Nephron (organoid): ENCODE data around the gene ZBTB20.

Experiments used
- H3K27ac Mint-ChIP-seq, 3 experiments: 2 replicates each; pipeline ENCODE4 v1.8.0; 2020; ENCODE audit warnings: mixed read lengths in 3 of 3, mild to moderate bottlenecking in 2 of 3, moderate library complexity in 1 of 3
- H3K27me3 Mint-ChIP-seq: 2 replicates; pipeline ENCODE4 v1.8.0; 2021; ENCODE audit warnings: low read depth, mild to moderate bottlenecking, moderate library complexity, mixed read lengths
- H3K36me3 Mint-ChIP-seq: 2 replicates; pipeline ENCODE4 v1.8.0; 2020; ENCODE audit warnings: low read depth, mixed read lengths
- H3K4me1 Mint-ChIP-seq: 2 replicates; pipeline ENCODE4 v1.8.0; 2020; ENCODE audit warnings: mixed read lengths
- H3K4me3 Mint-ChIP-seq, 3 experiments: 2 replicates each; pipeline ENCODE4 v1.8.0; 2020; ENCODE audit warnings: mild to moderate bottlenecking in 3 of 3, mixed read lengths in 3 of 3, moderate library complexity in 2 of 3
- H3K9me3 Mint-ChIP-seq: 2 replicates; pipeline ENCODE4 v1.8.0; 2020; ENCODE audit warnings: mixed read lengths
- CTCF ChIP-seq, 3 experiments: fragments of 200-600 bp; sonication (generic); IDR thresholded peaks; one replicate each; pipeline ENCODE4 v1.5.0; 2021; ENCODE audit warnings: antibody characterized with exemption in 3 of 3; ENCODE audit not compliant: unreplicated experiment in 3 of 3

The ZBTB20 gene

DNA sequence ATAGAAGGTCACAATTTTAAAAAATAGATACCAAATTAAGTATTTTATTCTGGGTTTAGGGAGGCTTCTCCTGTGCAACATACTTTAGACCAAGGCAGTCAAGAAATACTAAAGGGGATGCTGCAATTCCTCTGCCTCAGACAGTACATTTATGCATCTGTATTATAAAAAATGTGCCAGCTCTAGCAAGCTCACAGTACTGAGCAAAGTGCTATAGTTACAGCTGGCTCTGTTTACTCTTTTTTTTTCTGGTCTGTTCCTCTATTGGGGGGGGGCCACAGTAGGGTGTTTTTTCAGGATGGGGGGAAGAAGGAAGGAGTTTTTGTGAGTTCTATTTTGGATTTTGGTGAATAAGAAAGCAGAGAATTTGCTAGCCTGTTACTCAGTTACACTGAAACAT, 668.3 kb downstream of the ZBTB20 start:
- H3K36me3 Mint-ChIP-seq = no peaks in the 10 kb centered on the region
- no peaks in the 10 kb centered on the region for H3K27me3 Mint-ChIP-seq
- H3K27ac Mint-ChIP-seq = no peak overlapping the region
- TF ChIP-seq CTCF (IDR thresholded peaks at IDR 0.05; ENCODE audit: unreplicated experiment in 3 of 3) = no peak
- no peaks in the 10 kb centered on the region for H3K9me3 Mint-ChIP-seq
- peaks cover 9% of the 10 kb centered on the region for H3K4me1 Mint-ChIP-seq
- H3K4me3 Mint-ChIP-seq = no peak overlapping the region

DNA sequence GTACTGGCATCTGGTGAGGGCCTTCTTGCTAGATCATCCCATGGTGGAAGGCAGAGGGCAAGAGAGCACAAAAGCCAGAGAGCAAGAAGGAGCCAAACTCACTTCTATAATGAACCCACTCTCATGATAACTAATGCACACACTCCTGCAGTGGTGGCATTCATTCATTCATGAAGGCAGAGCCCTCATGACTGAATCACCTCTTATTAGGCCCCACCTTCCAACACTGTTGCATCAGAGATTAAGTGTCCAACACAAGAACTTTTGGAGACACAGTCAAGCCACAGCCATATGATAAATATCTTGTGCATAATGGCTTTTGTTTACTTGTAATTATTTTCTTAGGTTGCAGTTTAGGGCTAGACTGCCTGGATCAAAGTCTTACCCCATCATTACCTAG, 670.6 kb downstream of the ZBTB20 start:
- no peak overlapping the region for H3K4me3 Mint-ChIP-seq
- peaks cover 9% of the 10 kb centered on the region for H3K4me1 Mint-ChIP-seq
- no peak for TF ChIP-seq CTCF (IDR thresholded peaks at IDR 0.05; ENCODE audit: unreplicated experiment in 3 of 3)
- no peaks in the 10 kb centered on the region for H3K9me3 Mint-ChIP-seq
- H3K36me3 Mint-ChIP-seq = no peaks in the 10 kb centered on the region
- H3K27me3 Mint-ChIP-seq = no peaks in the 10 kb centered on the region
- H3K27ac Mint-ChIP-seq = no peak overlapping the region

GRCh38 chr3:114471478-114471877, 675.6 kb downstream of the ZBTB20 start:
- no peaks in the 10 kb centered on the region for H3K27me3 Mint-ChIP-seq
- H3K4me3 Mint-ChIP-seq = no peak overlapping the region
- no peak overlapping the region for H3K27ac Mint-ChIP-seq
- H3K36me3 Mint-ChIP-seq = no peaks in the 10 kb centered on the region
- H3K9me3 Mint-ChIP-seq = no peaks in the 10 kb centered on the region
- H3K4me1 Mint-ChIP-seq = no peaks in the 10 kb centered on the region
- TF ChIP-seq CTCF (IDR thresholded peaks at IDR 0.05; ENCODE audit: unreplicated experiment in 3 of 3) = no peak

DNA sequence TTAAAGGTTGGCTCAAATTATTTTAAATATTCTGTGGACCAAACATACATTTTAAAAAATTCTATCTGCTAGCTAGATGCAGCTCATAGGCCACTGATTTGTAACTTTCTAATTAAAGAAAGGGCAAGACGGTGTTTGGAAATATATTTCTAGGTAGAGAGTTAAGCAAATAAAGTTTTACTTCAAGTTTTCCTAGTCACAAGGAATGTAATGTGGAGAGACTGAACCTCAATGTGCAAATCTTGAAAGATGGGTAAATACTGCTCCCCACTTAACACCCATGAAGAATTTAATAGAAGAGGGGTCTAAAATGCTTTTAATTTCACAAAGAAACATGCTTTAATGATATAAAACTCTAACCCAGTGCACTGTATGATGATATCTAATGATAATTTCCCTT, 678.0 kb downstream of the ZBTB20 start:
- Mint-ChIP-seq H3K27ac (no peak overlapping the region), H3K27me3 (no peaks in the 10 kb centered on the region), H3K4me1 (no peaks in the 10 kb centered on the region), H3K4me3 (no peak overlapping the region), H3K36me3 (no peaks in the 10 kb centered on the region), H3K9me3 (no peaks in the 10 kb centered on the region)
- no peak for TF ChIP-seq CTCF (IDR thresholded peaks at IDR 0.05; ENCODE audit: unreplicated experiment in 3 of 3)

GRCh38 chr3:114466816-114467215, 680.3 kb downstream of the ZBTB20 start:
- Mint-ChIP-seq H3K36me3 (no peaks in the 10 kb centered on the region), H3K27me3 (no peaks in the 10 kb centered on the region), H3K4me1 (no peaks in the 10 kb centered on the region), H3K27ac (no peak overlapping the region), H3K4me3 (no peak overlapping the region), H3K9me3 (no peaks in the 10 kb centered on the region)
- no peak for TF ChIP-seq CTCF (IDR thresholded peaks at IDR 0.05; ENCODE audit: unreplicated experiment in 3 of 3)

GRCh38 chr3:114466251-114466650, 680.8 kb downstream of the ZBTB20 start:
- no peak overlapping the region for H3K4me3 Mint-ChIP-seq
- H3K27me3 Mint-ChIP-seq = no peaks in the 10 kb centered on the region
- no peaks in the 10 kb centered on the region for H3K4me1 Mint-ChIP-seq
- no peak overlapping the region for H3K27ac Mint-ChIP-seq
- no peaks in the 10 kb centered on the region for H3K36me3 Mint-ChIP-seq
- H3K9me3 Mint-ChIP-seq = no peaks in the 10 kb centered on the region
- TF ChIP-seq CTCF (IDR thresholded peaks at IDR 0.05; ENCODE audit: unreplicated experiment in 3 of 3) = no peak
